ENCODE measurements around the gene PRR23E.

PRR23E gene

GRCh38 chr3:127213381-127213918 is 20.5 kb downstream of the PRR23E start:
- no peak for DNase-seq
- H3K27ac ChIP-seq = no peak overlapping the region
- H3K36me3 ChIP-seq = no peaks in the 10 kb centered on the region
- no peaks in the 10 kb centered on the region for H3K27me3 ChIP-seq (ENCODE audit: insufficient read depth, low read depth, severe bottlenecking)
- no peaks in the 10 kb centered on the region for H3K9me3 ChIP-seq (ENCODE audit: severe bottlenecking)
- TF ChIP-seq, protein P1, sequence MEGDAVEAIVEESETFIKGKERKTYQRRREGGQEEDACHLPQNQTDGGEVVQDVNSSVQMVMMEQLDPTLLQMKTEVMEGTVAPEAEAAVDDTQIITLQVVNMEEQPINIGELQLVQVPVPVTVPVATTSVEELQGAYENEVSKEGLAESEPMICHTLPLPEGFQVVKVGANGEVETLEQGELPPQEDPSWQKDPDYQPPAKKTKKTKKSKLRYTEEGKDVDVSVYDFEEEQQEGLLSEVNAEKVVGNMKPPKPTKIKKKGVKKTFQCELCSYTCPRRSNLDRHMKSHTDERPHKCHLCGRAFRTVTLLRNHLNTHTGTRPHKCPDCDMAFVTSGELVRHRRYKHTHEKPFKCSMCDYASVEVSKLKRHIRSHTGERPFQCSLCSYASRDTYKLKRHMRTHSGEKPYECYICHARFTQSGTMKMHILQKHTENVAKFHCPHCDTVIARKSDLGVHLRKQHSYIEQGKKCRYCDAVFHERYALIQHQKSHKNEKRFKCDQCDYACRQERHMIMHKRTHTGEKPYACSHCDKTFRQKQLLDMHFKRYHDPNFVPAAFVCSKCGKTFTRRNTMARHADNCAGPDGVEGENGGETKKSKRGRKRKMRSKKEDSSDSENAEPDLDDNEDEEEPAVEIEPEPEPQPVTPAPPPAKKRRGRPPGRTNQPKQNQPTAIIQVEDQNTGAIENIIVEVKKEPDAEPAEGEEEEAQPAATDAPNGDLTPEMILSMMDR (IDR thresholded peaks at IDR 0.05; ENCODE audit: low read depth, low read length) = no peak
- H3K4me3 ChIP-seq (ENCODE audit: low read depth, low read length) = no peak overlapping the region

DNA sequence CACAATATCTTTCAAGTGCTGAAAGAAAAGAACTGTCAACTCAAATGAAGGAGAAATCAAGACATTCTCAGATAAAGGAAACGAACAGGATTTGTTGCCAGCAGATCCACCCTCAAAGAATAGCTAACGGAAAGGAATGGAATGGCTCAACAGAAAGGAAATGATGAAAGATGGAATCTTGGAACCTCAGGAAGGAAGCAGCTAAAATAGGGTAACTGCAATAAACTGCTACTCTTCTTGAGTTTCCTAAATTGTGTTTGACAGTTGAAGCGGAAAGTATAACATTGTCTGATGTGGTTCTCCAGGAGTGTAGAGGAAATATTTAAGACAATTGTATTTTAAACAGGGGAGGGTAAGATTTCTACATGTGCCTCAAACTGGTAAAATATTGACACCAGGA is 22.0 kb downstream of the PRR23E start:
- no peaks in the 10 kb centered on the region for H3K27me3 ChIP-seq (ENCODE audit: insufficient read depth, low read depth, severe bottlenecking)
- H3K4me3 ChIP-seq (ENCODE audit: low read depth, low read length) = no peak overlapping the region
- no peak overlapping the region for H3K27ac ChIP-seq
- no peaks in the 10 kb centered on the region for H3K9me3 ChIP-seq (ENCODE audit: severe bottlenecking)
- TF ChIP-seq, protein P1 (IDR thresholded peaks at IDR 0.05; ENCODE audit: low read depth, low read length) = no peak
- H3K36me3 ChIP-seq = no peaks in the 10 kb centered on the region
- DNase-seq = no peak

DNA sequence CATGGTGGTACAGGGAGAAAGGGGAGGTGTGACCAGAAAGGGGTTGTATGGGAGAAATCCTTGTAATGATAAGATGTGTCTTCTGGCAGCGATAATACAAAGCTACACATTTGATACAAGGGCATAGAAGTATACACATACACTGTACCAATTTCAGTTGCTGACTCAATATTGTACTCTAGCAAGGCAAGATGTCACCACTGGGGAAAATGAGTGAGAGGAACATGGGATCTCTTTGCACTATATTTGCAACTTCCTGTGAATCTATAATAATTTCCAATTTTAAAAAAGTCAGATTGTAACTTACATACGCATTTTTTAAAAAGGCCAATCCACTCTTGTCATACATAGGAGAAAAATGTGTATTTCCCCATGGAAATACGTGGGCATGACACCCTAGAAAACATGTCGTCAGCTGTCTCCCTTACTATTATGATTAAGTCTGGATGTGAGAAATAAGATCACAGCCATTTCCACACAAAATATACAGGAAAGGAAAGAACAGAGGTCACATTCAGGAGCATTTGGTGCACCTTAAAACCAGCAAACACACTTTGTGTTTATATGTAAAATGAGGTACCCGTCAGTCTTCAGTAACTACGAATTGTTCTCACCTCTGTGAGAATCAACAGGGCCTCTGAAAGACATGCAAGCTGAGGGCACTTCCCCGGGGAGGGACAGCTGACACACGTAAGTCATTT is 22.9 kb downstream of the PRR23E start:
- no peak for DNase-seq
- no peak overlapping the region for H3K4me3 ChIP-seq (ENCODE audit: low read depth, low read length)

DNA sequence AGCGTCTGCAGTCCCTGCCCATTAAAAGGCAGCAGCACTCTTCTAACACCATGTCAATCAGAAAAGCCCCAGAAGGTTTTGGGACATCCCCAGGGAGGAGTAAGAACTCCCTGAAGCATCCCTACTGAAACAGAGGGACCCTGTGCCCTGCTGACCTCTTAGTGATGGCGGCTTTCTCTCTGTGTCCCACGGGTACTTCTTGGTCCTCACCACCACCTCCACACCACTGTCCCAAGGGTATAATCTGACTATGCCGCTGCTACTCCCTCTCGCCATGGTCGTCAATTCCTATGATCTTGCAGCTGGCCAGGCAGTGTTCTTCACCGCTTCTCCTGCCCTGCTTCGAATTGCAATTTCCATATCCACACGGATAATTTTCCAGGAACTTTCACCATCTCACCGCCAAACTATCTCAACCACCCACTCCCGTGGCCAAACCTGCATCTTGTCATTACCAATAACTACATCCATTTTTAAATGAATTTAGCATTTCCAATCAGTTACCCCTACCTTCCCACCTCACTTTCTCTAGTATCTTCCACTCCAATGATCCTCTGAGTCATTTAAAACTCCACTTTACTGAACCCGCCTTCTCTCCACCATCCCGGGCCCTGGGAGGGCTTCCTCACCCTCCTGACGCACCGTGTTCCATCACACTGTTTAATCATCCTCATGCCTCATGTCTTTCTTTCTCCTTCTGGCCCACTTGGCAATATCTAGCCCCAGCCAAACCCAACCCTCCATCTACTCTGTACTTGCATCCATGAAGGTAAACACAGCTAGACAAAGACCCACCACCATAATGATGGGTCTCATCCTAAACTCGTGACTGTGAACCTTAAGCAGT is 23.7 kb downstream of the PRR23E start:
- Histone ChIP-seq H3K9me3 (ENCODE audit: severe bottlenecking) (no peaks in the 10 kb centered on the region), H3K4me3 (ENCODE audit: low read depth, low read length) (no peak overlapping the region), H3K36me3 (no peaks in the 10 kb centered on the region), H3K27ac (no peak overlapping the region), H3K27me3 (ENCODE audit: insufficient read depth, low read depth, severe bottlenecking) (no peaks in the 10 kb centered on the region)
- DNase-seq = no peak
- TF ChIP-seq, protein P1 (IDR thresholded peaks at IDR 0.05; ENCODE audit: low read depth, low read length) = no peak

More for the DNA sequence above, 22.9 kb downstream of the PRR23E start:
- Histone ChIP-seq H3K27me3 (ENCODE audit: insufficient read depth, low read depth, severe bottlenecking) (no peaks in the 10 kb centered on the region), H3K36me3 (no peaks in the 10 kb centered on the region), H3K9me3 (ENCODE audit: severe bottlenecking) (no peaks in the 10 kb centered on the region), H3K27ac (no peak overlapping the region)
- TF ChIP-seq, protein P1 (IDR thresholded peaks at IDR 0.05; ENCODE audit: low read depth, low read length) = no peak

DNA sequence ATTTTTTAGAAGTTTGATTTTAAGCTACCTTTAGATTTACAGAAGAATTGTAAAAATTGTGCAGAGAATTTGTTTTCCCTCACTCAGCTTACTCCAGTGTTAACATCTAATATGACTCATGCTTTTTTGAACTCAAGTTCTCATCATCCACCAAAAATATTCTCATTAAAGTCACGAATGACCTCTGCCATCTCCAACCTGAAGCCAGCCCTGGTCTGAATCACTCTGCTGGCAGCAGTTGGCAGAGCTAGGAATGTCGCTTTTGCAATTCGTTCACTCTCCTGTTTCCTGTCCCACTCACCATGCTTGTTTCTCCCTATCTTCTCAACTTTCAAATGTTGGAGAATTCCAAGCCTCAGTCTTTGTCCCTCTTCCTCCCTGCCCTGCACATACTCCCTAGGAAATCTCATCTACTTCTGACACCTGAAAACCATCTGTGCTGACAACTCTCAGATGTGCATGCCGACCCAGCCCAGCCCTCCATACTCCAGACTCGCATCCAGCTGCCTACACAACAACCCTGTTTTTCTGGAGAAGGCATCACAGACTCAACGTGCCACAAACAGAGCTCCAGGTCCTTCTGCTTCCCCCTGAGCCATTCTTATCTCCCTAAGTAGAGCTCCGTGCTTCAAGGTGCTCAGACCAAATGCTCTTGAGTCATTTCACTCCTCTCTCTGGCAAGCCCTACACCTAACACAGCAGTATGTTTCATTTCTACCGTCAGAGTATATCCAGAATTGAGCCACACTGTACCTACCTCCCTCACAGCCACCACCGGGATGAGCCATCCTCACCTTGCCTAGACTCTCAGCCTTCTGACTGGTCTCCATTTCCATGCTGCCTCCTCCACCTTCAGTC is 24.9 kb downstream of the PRR23E start:
- Histone ChIP-seq H3K27me3 (ENCODE audit: insufficient read depth, low read depth, severe bottlenecking) (no peaks in the 10 kb centered on the region), H3K9me3 (ENCODE audit: severe bottlenecking) (no peaks in the 10 kb centered on the region), H3K4me3 (ENCODE audit: low read depth, low read length) (no peak overlapping the region), H3K27ac (no peak overlapping the region), H3K36me3 (no peaks in the 10 kb centered on the region)
- TF ChIP-seq, protein P1 (IDR thresholded peaks at IDR 0.05; ENCODE audit: low read depth, low read length) = no peak
- no peak for DNase-seq
